CD4-positive, alpha-beta T cell treated with Interleukin-17A for 4 hours (primary cell): Measurements from ENCODE around the gene THRA.
"Not testable (repeated sequence)": the region's sequence is repeated elsewhere in the genome, so short reads cannot be mapped to it uniquely, and the experiment has no call there.

Source experiments
- DNase-seq: peaks from one replicate; pipeline ENCODE4 v3.0.0-alpha.2; 2020; ENCODE audit warnings: mixed read lengths

Gene THRA

DNA sequence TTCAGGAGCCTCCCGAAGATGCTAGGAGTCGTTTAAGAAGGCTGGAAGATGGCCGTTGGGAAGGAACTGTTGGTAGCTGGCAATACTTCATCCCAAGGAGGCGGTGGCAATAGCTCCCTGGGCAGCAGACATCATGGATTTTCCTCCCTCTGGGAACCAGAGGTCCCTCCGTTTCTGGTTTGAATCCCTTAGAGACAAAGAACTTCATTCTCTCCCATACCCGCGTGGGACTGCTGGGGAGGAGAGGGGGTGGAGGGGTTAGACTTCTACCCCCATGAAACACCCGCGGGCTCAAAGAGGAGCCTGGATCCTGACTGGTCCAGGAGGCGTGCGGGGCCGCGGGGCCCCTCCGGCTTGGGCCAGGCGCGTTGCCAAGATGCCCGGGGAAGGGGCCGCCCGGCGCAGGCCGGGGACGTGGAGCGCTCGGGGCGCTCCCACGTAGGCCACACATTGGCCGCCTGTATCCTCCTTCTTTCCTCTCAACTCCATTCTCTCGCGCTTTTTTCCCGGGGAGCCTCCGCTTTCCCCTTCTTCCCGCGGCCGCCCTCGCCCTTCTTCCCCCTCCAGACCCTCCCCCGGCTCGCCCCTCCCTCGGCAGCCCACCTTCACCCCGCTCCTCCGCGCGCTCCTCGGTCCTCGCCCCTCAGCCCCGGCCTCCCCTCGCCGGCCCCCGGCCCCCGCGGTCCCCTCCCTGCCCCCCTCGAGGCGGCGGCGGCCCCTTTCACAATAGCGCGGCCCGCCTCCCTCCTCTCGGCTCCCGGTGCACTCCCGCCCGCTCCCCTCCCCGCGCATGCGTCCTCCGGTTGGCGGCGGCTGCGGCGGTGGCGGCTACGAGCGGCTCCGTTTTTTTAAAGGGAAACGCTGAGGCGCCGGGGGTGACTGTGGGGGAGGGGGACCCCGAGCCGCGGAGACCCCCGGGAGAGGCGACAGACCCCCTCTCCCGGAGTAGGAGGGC, 58.7 kb downstream of the THRA start, which contains the start of gene MSL1:
TSS of gene MSL1 (plus strand) at position 791 of the 955 bp plus-strand sequence. CDS start 642 bp downstream, outside the sequence.
- DNase-seq: peak; percentile 89

DNA sequence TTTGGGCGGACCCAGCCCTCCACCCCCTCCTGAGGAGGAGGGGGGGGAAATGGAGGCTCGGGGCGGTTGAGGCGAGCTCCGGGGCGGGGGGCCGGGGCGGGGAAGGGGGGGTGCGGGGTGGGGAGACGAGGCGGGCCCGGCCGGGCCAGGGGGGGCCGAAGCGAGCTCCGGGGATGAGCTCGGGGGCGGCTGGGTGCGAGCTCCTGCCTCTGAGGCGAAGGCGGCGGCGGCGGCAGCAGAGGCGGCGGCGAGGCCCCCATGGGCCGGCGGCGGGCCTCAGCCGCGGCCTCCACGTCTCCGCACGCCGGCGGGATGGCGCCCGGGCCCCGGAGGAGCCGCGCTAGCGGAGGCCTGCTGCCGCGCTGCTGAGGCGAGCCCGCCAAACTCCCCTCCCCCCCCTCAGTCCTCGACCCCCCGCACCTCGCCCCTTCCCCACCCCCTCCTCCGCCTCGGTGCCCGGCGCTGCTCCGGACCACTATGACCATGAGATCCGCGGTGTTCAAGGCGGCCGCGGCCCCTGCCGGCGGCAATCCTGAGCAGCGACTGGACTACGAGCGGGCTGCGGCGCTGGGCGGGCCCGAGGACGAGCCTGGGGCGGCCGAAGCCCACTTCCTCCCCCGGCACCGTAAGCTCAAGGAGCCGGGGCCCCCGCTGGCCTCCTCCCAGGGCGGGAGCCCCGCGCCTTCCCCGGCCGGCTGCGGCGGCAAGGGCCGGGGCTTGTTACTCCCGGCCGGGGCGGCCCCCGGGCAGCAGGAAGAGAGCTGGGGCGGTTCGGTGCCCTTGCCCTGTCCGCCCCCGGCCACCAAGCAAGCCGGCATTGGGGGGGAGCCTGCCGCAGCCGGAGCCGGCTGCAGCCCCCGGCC, 59.6 kb downstream of the THRA start:
- DNase-seq: peak; percentile 71

DNA sequence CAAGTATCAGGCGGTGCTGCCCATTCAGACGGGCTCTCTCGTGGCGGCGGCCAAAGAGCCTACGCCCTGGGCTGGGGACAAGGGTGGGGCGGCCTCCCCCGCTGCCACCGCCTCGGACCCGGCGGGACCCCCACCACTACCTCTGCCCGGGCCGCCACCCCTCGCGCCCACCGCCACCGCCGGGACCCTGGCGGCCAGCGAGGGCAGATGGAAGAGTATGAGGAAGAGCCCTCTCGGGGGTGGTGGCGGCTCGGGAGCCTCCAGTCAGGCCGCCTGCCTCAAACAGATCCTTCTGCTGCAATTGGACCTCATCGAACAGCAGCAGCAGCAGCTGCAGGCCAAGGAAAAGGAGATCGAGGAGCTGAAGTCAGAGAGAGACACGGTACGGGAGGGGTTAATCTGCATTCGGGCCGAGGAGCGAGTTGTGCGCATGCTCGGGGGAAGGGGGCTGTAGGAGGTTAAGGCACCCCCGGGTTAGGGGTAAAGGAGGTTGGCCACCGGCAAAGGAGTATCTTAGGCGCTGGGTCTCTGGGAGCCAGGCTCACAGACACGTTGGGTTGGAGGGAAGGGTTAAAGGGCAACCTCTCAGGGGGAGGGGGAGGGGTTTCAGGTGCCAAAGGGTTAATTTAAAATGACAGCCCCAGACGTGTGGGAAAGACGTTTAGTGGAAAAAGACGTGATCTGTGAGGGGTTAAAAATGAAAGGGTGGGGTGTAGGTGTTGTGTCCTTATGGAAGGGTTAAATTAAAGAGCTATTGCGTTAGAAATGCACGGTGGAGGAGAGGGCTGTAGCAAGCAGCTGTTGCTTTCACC, 60.4 kb downstream of the THRA start:
- DNase-seq: peak; percentile 67

DNA sequence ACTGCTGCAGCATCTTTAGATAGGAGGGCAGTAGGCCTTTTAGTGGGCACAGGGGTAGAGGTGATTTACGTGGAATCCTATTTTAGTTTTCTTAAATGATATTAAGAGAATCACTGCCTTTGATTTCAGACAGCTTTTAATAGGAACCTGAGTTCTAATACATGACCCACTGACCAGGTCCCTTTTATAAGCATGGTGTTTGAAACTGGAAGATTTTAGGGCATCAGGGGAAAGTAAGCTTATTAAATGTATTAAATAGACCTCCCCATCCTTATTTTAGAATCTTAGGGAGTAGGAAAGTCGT, 61.0 kb downstream of the THRA start:
- no peak for DNase-seq

DNA sequence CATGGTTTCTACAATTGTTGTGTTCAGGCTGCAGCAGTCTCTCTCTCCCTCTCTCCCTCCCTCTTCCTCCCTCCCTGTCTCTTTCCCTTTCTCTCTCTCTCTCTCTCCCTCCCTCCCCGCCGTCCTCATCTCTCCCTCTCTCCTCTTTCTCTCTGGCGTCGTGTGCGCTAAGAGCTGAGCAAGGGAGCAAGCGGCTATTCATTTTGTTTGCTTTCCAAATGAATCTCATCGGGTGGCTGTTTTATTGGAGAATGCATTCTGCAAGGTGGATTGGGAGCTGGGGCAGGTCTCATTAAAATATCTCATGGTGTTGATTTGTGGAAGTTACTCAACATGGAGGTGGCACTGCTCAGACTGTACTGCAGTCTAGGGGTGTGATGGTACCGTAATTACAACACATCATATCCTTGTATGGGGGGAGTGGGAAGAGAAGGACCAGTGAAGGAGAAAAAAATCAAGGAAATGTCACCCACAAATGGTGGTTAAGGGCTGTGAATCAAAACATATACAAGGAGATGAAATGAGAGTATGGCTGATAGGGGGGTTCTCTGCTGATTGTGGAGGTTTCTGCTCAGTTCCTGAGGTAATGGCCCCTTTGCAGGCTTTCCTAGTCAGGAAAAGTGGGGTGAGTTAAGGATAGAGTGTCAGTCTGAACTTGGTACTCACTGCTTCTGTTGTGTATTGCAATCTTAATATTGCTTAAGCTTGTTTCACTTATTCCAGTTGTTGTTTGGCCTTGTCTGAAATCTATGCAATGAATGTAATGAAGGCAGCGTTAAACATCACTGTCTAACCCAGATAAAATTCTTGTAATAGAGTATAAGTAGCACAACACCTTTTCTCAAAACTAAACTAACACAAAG, 61.7 kb downstream of the THRA start:
- no peak for DNase-seq

DNA sequence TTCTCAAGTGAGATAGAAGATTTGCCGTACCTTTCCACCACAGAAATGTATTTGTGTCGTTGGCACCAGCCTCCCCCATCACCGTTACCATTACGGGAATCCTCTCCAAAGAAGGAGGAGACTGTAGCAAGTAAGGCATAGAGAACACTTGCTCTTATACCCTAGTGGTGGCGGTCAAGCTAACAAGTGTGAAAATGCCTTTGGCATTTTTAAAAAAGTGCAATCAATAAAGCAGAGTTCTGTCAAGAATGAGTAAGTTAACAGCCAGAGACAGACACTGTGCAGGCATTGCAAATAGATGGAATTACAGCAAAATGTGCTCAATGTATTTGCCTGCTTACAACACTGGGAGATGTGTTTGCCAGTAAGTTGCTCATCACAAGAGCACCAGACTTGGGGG, 66.7 kb downstream of the THRA start:
- DNase-seq: no peak

DNA sequence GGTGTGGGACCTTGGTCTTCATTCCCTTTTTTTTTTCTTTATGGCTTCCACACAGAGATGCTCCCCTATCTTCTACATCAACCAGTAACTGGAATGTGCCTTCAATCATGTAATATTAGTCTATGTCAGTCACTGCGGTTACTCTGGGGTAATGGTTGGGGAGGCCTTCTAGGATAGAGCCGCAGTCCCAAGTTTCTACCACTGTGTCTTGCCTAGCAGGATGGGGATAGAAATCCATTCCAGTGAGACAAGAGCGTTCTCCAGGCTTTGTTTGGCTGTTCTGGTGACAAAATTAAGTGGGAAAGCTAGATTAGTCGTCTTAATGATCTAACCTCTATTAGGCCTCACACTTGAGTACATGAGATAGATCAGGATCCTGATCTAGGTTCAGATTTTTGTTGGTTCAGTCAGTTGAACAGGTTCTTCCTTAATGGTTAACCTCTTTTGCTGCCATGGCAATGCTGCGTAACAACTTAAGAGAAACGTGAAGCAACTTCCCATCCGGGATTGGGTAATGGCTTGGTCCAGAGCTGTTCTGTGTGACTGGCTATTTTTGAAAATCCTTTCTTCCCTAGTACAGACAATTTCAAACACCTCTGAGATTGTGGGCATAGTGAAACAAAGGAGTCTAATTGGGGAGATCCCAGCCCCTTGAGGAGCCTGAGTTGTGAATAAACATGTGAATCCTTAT, 67.7 kb downstream of the THRA start:
- no peak for DNase-seq

DNA sequence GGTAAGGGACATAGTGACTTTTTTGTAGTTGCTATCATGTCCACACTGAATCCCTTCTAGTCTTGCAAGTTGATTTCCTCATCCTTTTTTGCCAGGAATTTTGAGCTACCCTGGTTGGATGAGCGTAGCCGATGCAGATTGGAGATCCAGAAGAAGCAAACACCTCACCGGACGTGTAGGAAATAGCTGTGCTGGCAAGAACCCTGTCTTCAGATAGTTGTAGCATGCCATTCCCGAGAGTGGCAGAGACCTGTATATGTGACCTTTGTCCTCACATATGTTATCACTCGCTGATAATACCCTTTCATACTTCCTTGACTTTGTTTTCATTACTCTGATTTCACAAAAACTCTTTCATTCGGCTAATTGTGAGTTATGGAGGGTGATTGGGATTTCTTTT, 71.4 kb downstream of the THRA start:
- no peak for DNase-seq

DNA sequence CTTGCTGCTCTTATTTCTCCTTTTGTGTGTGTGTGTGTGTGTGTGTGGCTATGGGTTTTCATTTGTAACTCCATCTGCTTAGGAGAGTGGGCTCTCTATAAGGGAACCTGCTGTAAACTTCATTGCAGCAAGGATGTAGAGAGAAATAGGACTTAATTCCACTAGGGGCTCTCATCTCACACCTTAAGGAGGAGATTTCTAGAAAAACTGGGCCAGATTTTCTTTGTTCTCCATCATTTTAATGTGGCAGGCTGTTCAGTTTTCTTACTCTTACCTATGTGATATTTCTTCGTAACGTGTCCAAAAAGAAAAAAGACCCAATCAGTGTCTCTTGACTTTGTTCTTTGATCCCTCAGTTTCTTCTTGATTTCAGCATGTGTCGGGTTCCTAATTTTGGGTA, 73.1 kb downstream of the THRA start:
- DNase-seq: no peak

DNA sequence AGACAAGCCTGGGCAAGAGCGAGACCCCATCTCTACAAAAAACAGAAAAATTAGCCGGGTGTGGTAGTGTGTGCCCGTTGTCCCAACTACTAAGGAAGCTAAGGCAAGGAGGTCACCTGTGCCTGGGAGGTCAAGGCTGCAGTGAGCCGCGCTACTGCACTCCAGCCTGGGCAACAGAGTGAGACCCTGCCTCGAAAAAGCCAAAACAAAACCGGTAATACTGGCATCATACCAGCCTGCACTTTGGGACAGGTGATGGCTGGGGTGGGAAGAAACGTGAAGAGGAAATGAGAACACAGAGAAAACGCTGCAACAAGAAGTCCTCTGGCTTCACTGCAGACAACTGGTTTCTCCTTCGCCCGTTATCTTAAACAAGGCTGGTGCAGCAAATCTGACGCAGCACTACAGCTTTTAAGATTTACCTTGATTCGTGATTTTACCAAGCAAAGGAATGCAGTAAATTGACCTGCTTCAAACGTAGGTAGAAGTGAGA, 76.8 kb downstream of the THRA start:
- DNase-seq: no peak

DNA sequence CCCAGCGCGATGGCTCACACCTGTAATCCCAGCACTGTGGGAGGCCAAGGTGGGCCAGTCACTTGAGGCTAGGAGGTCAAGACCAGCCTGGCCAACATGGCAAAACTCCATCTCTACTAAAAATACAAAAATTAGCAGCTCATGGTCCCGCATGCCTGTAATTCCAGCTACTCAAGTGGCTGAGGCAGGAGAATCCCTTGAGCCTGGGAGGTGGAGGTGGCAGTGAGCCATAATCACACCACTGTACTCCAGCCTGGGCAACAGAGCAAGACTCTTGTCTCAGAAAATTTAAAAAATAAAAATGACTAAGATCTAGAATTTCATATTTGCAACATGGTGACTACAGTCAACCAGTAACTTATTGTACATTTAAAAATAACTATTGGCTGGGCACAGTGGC, 80.4 kb downstream of the THRA start:
- not testable (repeated sequence) for DNase-seq
